Astrocyte (in vitro differentiated cells and primary cell): ENCODE results near the gene GGTLC1. TPM values are rescaled to one million over a fixed set of nuclear protein-coding genes. Genes with fewer than 3 reads are reported as not detected.

Experiments used
- DNase-seq: peaks from one replicate; pipeline ENCODE4 v3.0.0-alpha.2; 2010; ENCODE audit warnings: low read depth
- FAIRE-seq: peaks from 2 replicates; lab custom pipeline; 2011; peaks lifted over from hg19 to GRCh38; lab: Jason Lieb, UNC
- H2AFZ ChIP-seq: 2 replicates; pipeline ENCODE4 v1.6.0; 2012; ENCODE audit warnings: low read depth, low read length, inconsistent platforms
- H3K27ac ChIP-seq: 2 replicates; pipeline ENCODE4 v1.5.1; 2011; ENCODE audit warnings: low read depth, low read length, inconsistent platforms
- H3K27me3 ChIP-seq: 2 replicates; pipeline ENCODE4 v1.6.0; 2011; ENCODE audit warnings: low read length, inconsistent platforms; ENCODE audit not compliant: insufficient read depth
- H3K36me3 ChIP-seq: 2 replicates; pipeline ENCODE4 v1.5.1; 2011; ENCODE audit warnings: low read length, inconsistent platforms; ENCODE audit not compliant: insufficient read depth
- H3K4me1 ChIP-seq: 2 replicates; pipeline ENCODE4 v1.5.1; 2011; ENCODE audit warnings: low read length, inconsistent platforms; ENCODE audit not compliant: insufficient read depth
- H3K4me2 ChIP-seq: 2 replicates; pipeline ENCODE4 v1.6.0; 2012; ENCODE audit warnings: low read length, inconsistent platforms
- H3K4me3 ChIP-seq: 2 replicates; pipeline ENCODE4 v1.5.1; 2011; ENCODE audit warnings: low read depth, mild to moderate bottlenecking, low read length, inconsistent platforms; ENCODE audit not compliant: insufficient read depth
- H3K79me2 ChIP-seq: 2 replicates; pipeline ENCODE4 v1.6.0; 2012; ENCODE audit warnings: mild to moderate bottlenecking, low read length, inconsistent platforms; ENCODE audit not compliant: insufficient read depth
- H3K9ac ChIP-seq: 2 replicates; pipeline ENCODE4 v1.6.0; 2012; ENCODE audit warnings: mild to moderate bottlenecking, low read length, inconsistent platforms
- H3K9me3 ChIP-seq: 2 replicates; pipeline ENCODE4 v1.5.1; 2012; ENCODE audit warnings: low read depth, mild to moderate bottlenecking, low read length, inconsistent platforms; ENCODE audit not compliant: insufficient read depth
- H4K20me1 ChIP-seq: 2 replicates; pipeline ENCODE4 v1.6.0; 2012; ENCODE audit warnings: low read length, inconsistent platforms; ENCODE audit not compliant: insufficient read depth
- H3K27ac Mint-ChIP-seq: one replicate; pipeline ENCODE4 v1.8.0; 2021; ENCODE audit warnings: mild to moderate bottlenecking, mixed read lengths; ENCODE audit not compliant: unreplicated experiment
- H3K27me3 Mint-ChIP-seq: one replicate; pipeline ENCODE4 v1.8.0; 2021; ENCODE audit warnings: low read depth, mixed read lengths; ENCODE audit not compliant: unreplicated experiment
- H3K36me3 Mint-ChIP-seq: one replicate; pipeline ENCODE4 v1.8.0; 2021; ENCODE audit warnings: low read depth, mixed read lengths; ENCODE audit not compliant: unreplicated experiment
- H3K4me1 Mint-ChIP-seq: one replicate; pipeline ENCODE4 v1.8.0; 2021; ENCODE audit warnings: low read depth, mixed read lengths; ENCODE audit not compliant: unreplicated experiment
- H3K4me3 Mint-ChIP-seq: one replicate; pipeline ENCODE4 v1.8.0; 2021; ENCODE audit warnings: mild to moderate bottlenecking, moderate library complexity, mixed read lengths; ENCODE audit not compliant: unreplicated experiment
- H3K9me3 Mint-ChIP-seq: one replicate; pipeline ENCODE4 v1.8.0; 2021; ENCODE audit warnings: mild to moderate bottlenecking, mixed read lengths; ENCODE audit not compliant: unreplicated experiment
- CTCF ChIP-seq: IDR thresholded peaks from 2 replicates; pipeline ENCODE4 v1.5.1; 2011; ENCODE audit warnings: low read depth, mild to moderate bottlenecking, inconsistent platforms, low read length, moderate library complexity; ENCODE audit not compliant: insufficient read depth
- EZH2 ChIP-seq: IDR thresholded peaks from 2 replicates; pipeline ENCODE4 v1.6.1; 2012; ENCODE audit warnings: mild to moderate bottlenecking, low read length, inconsistent platforms; ENCODE audit not compliant: insufficient read depth
- total RNA-seq: library from RNA; stranded (reverse); gene quantifications from 2 replicates; pipeline ENCODE4 v1.2.1, GENCODE V29; 2021

Gene GGTLC1
- total RNA-seq, 1 donor from 2014 or later = not detected

- no peak overlapping the region for H3K4me3 ChIP-seq
- no peak overlapping the region for H3K27ac ChIP-seq
- DNase-seq (no peak), FAIRE-seq (no peak)
- Mint-ChIP-seq H3K27me3 (peaks cover 16% of the 10 kb centered on the region), H3K4me1 (no peaks in the 10 kb centered on the region), H3K36me3 (no peaks in the 10 kb centered on the region), H3K9me3 (no peaks in the 10 kb centered on the region), H3K4me3 (no peak overlapping the region), H3K27ac (no peak overlapping the region)
- H2AFZ ChIP-seq = no peak overlapping the region
- no peaks in the 10 kb centered on the region for H4K20me1 ChIP-seq
- no peak overlapping the region for H3K4me2 ChIP-seq
- TF ChIP-seq EZH2 = no peak
- TF ChIP-seq CTCF = no peak
- H3K79me2 ChIP-seq = no peaks in the 10 kb centered on the region
- no peaks in the 10 kb centered on the region for H3K4me1 ChIP-seq
- no peak overlapping the region for H3K9ac ChIP-seq
- H3K9me3 ChIP-seq = no peaks in the 10 kb centered on the region
- H3K27me3 ChIP-seq = no peaks in the 10 kb centered on the region
- H3K36me3 ChIP-seq = no peaks in the 10 kb centered on the region
Measured at GRCh38 chr20:24033151-24033550, 44.6 kb upstream of the GGTLC1 start.

- H2AFZ ChIP-seq = no peak overlapping the region
Measured at GRCh38 chr20:24032400-24032898, 43.9 kb upstream of the GGTLC1 start.

More at GRCh38 chr20:24032400-24032898, 43.9 kb upstream of the GGTLC1 start:
- FAIRE-seq (no peak), DNase-seq (no peak)
- H3K27me3 ChIP-seq = no peaks in the 10 kb centered on the region
- H3K4me1 ChIP-seq = no peaks in the 10 kb centered on the region
- no peaks in the 10 kb centered on the region for H3K79me2 ChIP-seq
- H4K20me1 ChIP-seq = no peaks in the 10 kb centered on the region
- no peaks in the 10 kb centered on the region for H3K4me1 Mint-ChIP-seq
- no peak overlapping the region for H3K4me3 Mint-ChIP-seq
- H3K4me2 ChIP-seq = no peak overlapping the region
- H3K27me3 Mint-ChIP-seq = peaks cover 9% of the 10 kb centered on the region
- H3K9me3 ChIP-seq = no peaks in the 10 kb centered on the region
- no peaks in the 10 kb centered on the region for H3K9me3 Mint-ChIP-seq
- TF ChIP-seq CTCF (no peak), EZH2 (no peak)
- H3K36me3 ChIP-seq = no peaks in the 10 kb centered on the region
- no peak overlapping the region for H3K9ac ChIP-seq
- H3K27ac ChIP-seq = no peak overlapping the region
- H3K27ac Mint-ChIP-seq = no peak overlapping the region
- H3K36me3 Mint-ChIP-seq = no peaks in the 10 kb centered on the region
- H3K4me3 ChIP-seq = no peak overlapping the region
